Measurements from ENCODE around the gene COL8A1. TPM values are rescaled to one million over a fixed set of nuclear protein-coding genes. Genes with fewer than 3 reads are reported as not detected.
A peak's percentile ranks its signal among the peaks of the same experiment; 100 is the strongest.

Gene COL8A1
- total RNA-seq, 1 donor from 2014 or later = 0.09 TPM

- Mint-ChIP-seq H3K27ac (no peak overlapping the region), H3K36me3 (ENCODE audit: low read depth) (no peaks in the 10 kb centered on the region), H3K27me3 (no peaks in the 10 kb centered on the region), H3K4me1 (peaks cover 21% of the 10 kb centered on the region), H3K9me3 (no peaks in the 10 kb centered on the region), H3K4me3 (no peak overlapping the region)
- CTCF ChIA-PET = interaction anchor here (0.6 to 3.2 kb wide), 11 partner anchors 11 to 748 kb away, joined by 3 to 72 read pairs (median 4); no protein-coding TSS in a partner anchor
- intact Hi-C loops (cut with micrococcal nuclease) = loop anchor here (1.0 kb wide), 3 partner anchors 225 to 411 kb away; no protein-coding TSS in a partner anchor
- ATAC-seq (ENCODE audit: low read depth) (peak; percentile 37), DNase-seq (no peak)
- POLR2A ChIA-PET = interaction anchor here (0.6 to 1.1 kb wide), 2 partner anchors 25 to 418 kb away, joined by 3 read pairs; partner anchors contain the start of genes CMSS1 and TBC1D23
- no peak for TF ChIP-seq CTCF (IDR thresholded peaks at IDR 0.05)
These were observed 204.6 kb downstream of the COL8A1 start for GRCh38 chr3:99842826-99843589.

GRCh38 chr3:99843590-99844258, 205.3 kb downstream of the COL8A1 start:
- CTCF ChIA-PET = interaction anchor here (0.8 to 3.2 kb wide), 18 partner anchors 10 to 747 kb away, joined by 3 to 72 read pairs (median 4); no protein-coding TSS in a partner anchor
- ATAC-seq (ENCODE audit: low read depth) (no peak), DNase-seq (no peak)
- H3K27ac Mint-ChIP-seq = no peak overlapping the region
- intact Hi-C loops (cut with micrococcal nuclease) = loop anchor here (1.0 kb wide), 3 partner anchors 225 to 411 kb away; no protein-coding TSS in a partner anchor
- TF ChIP-seq CTCF (IDR thresholded peaks at IDR 0.05) = no peak
- peaks cover 21% of the 10 kb centered on the region for H3K4me1 Mint-ChIP-seq
- H3K36me3 Mint-ChIP-seq (ENCODE audit: low read depth) = no peaks in the 10 kb centered on the region
- no peak overlapping the region for H3K4me3 Mint-ChIP-seq
- H3K9me3 Mint-ChIP-seq = no peaks in the 10 kb centered on the region
- POLR2A ChIA-PET = interaction anchor here (1.1 kb wide), 1 partner anchor 417 kb away, joined by 3 read pairs; the partner anchor contains the start of gene TBC1D23
- no peaks in the 10 kb centered on the region for H3K27me3 Mint-ChIP-seq

- H3K9me3 Mint-ChIP-seq = no peaks in the 10 kb centered on the region
- ATAC-seq (ENCODE audit: low read depth) (no peak), DNase-seq (no peak)
- H3K27ac Mint-ChIP-seq = no peak overlapping the region
- POLR2A ChIA-PET = interaction anchor here (0.8 kb wide), 1 partner anchor 219 kb away, joined by 7 read pairs; no protein-coding TSS in a partner anchor
- intact Hi-C loops (cut with micrococcal nuclease) = no loop called here
- no peak for TF ChIP-seq CTCF (IDR thresholded peaks at IDR 0.05)
- no peaks in the 10 kb centered on the region for H3K36me3 Mint-ChIP-seq (ENCODE audit: low read depth)
- H3K27me3 Mint-ChIP-seq = no peaks in the 10 kb centered on the region
- CTCF ChIA-PET = interaction anchor here (1.1 to 3.2 kb wide), 3 partner anchors 224 to 744 kb away, joined by 4 to 72 read pairs (median 4); no protein-coding TSS in a partner anchor
- no peak overlapping the region for H3K4me3 Mint-ChIP-seq
- H3K4me1 Mint-ChIP-seq = peaks cover 21% of the 10 kb centered on the region
These were observed 206.9 kb downstream of the COL8A1 start for GRCh38 chr3:99845331-99845730.

GRCh38 chr3:99845999-99846398, 207.6 kb downstream of the COL8A1 start:
- intact Hi-C loops (cut with micrococcal nuclease) = no loop called here
- no peak overlapping the region for H3K27ac Mint-ChIP-seq
- CTCF ChIA-PET = interaction anchor here (0.6 to 1.1 kb wide), 3 partner anchors 223 to 408 kb away, joined by 3 to 4 read pairs (median 4); no protein-coding TSS in a partner anchor

More at GRCh38 chr3:99845999-99846398, 207.6 kb downstream of the COL8A1 start:
- no peak for TF ChIP-seq CTCF (IDR thresholded peaks at IDR 0.05)
- ATAC-seq (ENCODE audit: low read depth) = no peak
- H3K27me3 Mint-ChIP-seq = no peaks in the 10 kb centered on the region
- no peak overlapping the region for H3K4me3 Mint-ChIP-seq
- no peaks in the 10 kb centered on the region for H3K36me3 Mint-ChIP-seq (ENCODE audit: low read depth)
- H3K9me3 Mint-ChIP-seq = no peaks in the 10 kb centered on the region
- no peak for DNase-seq
- POLR2A ChIA-PET = no interaction called here
- peaks cover 21% of the 10 kb centered on the region for H3K4me1 Mint-ChIP-seq

All from activated B cell treated with CpG ODN at 0.5 μM for 24 hours (primary cell).